GM19372 (cell line): ENCODE measurements around the gene MAGI1.
A peak's percentile ranks its signal among the peaks of the same experiment; 100 is the strongest.

Experiments used
- ATAC-seq: cut with Tn5 transposase; IDR thresholded peaks from one replicate; pipeline ENCODE4 v1.9.1; 2021; ENCODE audit warnings: mild to moderate bottlenecking, low read depth, moderate library complexity; ENCODE audit not compliant: unreplicated experiment

Gene MAGI1

DNA sequence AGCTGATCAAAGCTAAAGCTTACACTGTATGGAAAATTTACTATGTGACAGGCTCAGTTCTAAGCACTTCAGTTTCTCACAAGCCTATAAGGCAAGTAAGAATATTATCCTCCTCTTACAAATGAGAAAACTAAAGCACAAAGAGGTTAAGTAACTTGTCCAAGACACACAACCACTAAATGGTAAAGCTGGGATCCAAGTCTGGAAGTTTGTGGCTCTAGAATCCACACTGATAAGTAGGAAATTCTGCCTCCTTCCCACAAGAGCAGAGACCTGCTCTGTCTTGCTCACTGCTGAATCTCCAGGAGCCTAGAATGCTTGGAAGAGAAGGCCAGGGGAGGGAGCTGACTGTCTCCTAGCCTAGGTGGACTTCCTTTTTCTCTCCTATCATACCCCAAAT is 60.6 kb downstream of the MAGI1 start:
- no peak for ATAC-seq

DNA sequence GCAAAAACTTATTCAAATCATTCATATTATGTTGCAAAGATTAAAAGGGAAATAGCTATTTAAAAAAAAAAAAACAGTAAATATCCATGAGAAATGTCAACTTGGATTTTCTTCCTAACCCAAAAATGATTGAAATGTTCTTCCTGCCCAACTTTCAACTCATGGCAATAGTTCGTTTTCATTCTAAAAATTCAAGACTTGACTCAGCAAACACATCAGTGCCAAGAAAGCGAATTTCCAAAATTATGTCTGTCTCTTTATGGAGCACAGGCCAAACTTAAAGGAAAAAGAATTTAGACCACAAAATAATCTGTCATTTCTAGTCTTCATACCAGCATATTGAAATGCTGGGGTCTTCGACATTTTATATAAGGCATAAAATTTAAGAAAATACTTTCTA is 63.7 kb downstream of the MAGI1 start:
- no peak for ATAC-seq

DNA sequence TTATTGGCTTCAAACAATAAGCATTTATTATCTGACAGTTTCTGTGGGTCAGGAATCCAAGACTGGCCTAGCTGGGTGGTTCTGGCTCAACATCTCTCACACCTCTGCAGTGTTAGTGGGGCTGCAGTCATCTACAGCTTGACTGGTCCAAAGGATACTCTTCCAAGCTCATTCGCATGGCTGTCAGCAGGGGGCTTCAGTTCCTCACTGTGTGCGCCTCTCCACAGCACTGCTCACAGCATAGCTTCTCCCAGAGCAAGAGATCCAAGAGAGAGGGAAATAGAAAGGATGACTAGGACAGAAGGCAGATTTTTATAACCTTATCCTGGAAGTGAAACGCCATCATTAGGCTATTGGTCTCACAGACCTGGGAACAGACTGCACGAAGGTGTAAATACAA is 64.2 kb downstream of the MAGI1 start:
- ATAC-seq = no peak

DNA sequence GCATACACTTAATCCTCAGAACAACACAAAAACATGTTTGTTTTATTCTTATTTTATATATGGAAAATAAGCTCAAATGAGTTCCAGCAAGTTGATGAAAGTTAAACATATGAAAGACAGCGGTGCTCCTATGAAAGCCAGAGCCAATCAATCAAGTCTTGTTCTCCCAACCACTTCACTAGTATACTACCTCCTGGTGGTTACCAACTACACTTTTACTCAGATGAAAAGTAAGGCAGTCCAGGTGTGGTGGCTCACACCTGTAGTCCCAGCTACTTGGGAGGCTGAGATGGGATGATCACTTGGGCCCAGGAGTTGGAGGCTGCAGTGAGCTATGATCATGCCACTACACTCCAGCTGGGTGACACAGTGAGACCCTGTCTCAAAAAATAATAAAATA is 66.0 kb downstream of the MAGI1 start:
- no peak for ATAC-seq

DNA sequence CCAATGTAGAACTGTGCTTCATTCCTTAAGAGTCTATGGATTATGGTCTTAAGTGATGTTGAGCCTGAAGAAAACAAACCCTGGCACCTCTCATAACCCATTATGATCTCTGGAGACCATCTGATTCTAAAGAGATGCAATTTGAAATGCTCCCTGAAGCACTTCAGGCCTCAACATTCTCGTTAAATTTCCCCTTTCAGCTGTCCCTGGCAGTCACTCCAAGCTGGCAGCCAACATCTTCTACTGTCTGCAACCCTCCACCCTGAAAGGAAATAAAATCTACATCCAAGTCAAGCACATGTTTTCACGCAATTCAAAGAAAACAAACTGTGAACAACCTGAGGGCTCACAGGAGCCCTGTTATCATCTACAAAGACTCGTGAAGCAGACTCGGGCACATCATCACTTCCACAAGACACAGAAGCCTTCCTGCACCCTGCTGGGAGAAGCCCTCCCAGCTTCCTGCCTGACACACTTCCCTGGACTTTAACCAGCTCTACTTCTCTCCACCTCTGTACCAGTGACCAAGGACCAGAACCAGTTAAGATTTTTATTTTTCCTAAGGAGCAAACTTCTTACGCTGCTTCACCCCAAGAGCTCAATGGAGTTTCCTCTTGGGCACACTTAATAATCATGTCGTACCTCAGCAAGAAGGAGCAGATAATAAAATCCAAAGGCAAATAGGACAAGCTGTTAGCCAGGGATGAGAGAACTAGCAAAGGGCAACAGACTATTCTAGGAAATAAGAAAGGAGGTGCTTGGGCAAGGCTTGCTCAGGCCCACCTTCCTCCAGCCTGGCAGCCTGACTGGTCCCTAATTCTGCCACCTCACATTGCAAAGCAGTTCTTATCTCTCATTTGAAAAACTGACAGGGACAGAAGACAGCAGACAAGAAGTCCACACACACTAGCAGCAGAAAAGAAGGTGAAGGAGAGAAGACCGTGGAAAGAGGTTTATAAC is 67.1 kb downstream of the MAGI1 start:
- ATAC-seq = no peak

DNA sequence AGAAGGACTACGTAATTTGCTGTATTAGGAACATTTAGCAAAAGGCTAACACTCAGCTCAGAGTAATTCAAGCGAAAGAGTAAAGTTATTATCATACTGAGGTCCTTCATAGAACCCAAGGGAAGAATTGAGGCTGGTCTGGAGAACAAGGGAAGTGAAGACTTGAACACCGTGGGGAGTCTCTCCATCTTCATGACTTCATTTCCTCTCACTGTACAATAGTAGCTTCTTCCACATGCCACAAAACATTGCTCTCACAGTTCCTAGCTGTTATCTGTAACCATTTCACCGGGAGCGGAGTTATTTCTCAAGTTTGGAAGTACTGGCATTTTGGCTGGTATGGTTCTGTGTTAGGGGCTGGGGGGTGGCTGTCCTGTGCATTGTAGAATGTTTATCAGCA is 69.7 kb downstream of the MAGI1 start:
- ATAC-seq = no peak

DNA sequence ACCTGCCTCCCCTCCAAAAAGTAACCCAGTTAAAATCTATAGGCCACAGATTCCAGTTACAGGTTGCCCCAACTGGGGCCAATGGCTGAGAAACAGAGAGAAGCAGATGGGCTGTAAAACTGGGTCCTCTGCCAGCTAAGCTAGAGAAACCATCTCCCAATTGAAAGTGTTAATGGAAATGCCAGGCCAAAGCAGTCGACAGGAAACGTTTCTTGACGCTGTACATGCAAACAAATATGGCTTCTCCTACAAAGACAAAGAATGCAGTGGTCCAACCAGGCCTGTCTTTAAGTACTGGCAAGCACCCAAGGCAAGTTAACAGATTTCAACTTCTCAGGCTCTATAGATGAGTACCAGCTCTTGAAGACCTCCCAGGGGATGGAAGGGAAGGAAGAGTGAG is 71.3 kb downstream of the MAGI1 start:
- no peak for ATAC-seq

DNA sequence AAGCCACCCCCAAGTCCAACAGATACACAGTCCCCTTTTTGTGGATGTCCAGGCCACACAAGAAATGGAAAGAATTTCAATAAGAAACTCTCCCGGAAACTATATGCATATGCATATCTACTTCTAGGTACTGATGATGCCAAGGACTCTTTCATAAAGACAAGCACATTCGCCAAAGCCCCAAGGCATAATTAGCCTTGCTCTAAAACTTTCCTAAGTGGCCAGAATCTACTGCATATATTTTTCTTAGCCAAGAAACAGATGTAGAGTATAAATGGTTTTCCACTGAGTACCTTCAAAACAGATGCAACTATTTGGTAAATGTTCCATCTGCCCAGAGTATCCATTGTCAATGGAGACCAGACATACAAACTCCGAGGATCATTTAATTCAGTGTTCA is 73.9 kb downstream of the MAGI1 start:
- no peak for ATAC-seq

DNA sequence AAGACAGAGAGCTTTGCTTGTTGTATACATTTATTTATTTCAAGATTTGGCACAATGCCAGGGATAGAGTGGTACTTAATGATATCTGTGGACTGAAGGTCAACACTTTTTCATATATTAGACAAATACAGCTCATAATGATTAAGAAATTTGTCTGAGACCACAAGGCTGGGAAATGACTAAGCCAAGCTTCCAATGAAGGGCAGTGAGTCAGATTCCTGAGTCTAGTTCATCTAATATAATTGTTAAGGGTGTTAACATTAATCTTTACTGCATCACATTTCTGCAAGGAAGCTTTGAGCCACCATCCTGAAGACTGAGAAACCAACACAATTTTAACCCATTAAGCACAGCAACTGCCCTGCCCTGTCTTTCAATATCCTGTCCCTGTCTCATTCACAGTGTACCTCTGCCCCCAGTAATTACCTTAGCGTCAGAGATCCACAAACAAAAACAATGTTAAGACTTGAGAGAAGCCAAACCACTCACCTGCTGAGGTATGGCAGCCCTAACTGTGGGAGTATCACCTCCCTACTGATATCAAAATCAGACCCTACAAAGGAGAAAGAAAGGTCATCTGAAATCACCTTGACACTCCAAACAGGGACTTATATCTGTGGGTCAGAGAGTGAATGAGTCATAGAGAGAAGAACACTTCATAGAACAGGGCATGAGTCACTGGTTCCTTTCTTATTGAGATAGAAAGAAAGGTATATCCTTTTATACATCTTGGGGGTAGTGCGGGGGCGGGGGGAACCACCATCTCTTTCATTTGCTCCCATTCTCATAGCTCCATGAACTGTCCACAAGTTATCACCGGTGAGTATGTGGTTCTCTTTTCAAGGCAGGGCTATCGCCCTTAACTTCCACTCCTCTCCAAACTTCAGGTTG is 74.7 kb downstream of the MAGI1 start:
- ATAC-seq = peak; percentile 95

DNA sequence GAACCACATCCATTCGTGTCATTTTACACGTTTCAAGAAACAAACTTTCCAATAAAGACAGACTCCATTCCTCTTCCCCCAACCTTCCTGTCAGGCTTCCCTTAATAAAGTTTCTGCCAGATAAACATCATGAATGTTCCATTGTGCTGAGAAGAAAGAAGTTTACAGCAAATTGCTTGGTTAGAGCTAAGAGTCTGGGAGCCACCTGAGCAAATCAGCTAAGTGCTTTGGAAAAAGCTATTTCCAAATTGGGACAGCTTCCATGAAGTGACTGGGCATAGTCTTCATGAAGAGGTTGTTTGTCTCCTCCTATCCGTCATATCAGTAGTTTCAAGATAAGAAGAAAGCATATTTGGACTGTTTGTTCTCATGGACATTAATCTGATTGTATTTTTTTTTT is 77.0 kb downstream of the MAGI1 start:
- ATAC-seq = no peak

DNA sequence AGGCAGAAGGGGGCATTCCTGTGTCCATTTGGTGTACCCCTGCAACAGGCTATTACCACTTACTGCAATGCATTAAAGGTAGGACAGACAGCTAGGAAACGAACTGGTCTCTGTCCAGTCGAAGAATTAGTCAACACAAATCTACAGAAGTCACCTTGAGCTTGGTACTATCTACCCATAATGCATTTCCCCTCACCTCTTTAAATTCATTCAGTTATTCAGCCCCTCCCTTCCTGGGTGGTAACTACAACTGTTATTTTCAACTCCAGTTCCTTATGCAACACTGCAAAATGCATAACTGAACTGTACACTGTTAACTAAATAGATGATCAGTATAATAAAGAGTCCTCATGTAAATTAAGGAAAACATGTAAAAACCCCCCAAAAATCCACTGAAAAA is 77.6 kb downstream of the MAGI1 start:
- ATAC-seq = no peak

DNA sequence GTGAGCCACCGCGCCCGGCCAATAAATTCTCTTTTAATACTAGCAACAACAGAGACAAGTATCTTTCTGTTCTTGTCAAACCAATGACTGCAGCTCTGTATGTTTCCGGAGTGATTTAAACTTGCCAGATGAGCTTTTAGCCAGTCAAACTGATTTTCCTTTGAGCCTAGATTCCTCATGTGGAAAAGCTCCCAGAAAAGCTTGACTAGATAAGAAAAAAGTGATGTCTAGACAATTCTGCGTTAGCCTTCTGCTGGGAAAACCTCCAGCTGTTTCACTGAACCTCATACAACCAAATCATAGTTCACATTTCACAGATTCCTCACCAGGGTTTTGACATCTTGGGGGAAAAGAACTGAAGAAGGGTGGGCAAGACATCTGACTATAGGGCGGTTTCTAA is 78.6 kb downstream of the MAGI1 start:
- no peak for ATAC-seq

DNA sequence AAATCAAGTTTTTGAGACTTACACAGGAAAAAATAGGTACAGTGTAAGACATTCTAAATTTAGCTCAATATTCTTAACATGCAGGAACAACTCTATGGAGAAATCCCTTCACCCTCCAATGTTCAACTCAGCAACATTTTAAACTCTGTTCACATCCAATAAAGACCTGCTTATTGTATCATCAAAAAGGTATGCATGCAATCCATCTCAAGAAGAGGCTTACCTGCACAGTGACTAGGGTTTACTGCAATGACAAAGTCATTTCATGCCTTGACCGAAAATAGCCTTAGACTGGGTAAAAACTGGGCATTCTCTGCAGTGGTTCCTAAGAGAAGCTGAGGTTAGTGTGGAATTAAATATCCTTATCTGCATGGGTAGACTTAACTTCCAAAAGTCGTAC is 80.5 kb downstream of the MAGI1 start:
- no peak for ATAC-seq

DNA sequence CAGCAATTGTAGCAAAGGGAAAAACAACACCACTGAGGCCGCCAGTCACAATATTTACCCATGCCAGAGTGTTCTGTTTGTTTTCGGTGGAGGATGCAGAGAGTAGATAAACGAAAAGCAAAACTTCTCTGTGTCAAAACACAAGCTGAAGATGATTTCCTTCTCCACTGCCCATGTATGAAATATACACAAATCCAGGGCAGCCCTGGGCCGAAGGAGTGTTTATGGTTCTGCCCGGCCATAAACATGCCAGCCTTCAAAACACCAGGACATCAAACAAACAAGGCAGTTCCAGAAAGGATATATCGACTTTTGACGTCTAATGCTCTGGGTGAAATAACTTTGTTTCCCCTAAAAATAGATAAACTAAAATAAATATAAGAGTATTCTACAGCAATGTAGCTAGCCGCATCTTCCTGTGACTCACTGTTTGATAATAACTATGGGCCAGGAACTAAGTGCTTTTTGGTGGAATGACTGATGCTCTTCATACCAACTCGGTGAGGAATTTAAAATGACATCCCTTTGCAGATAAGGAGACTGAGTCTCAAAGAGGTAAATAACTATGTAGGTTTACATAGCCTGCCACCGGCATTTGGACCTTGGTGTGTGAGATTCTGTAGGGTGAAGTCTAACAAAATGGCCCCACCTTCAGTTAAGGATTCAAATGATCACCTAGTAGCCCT is 82.8 kb downstream of the MAGI1 start:
- ATAC-seq = no peak

DNA sequence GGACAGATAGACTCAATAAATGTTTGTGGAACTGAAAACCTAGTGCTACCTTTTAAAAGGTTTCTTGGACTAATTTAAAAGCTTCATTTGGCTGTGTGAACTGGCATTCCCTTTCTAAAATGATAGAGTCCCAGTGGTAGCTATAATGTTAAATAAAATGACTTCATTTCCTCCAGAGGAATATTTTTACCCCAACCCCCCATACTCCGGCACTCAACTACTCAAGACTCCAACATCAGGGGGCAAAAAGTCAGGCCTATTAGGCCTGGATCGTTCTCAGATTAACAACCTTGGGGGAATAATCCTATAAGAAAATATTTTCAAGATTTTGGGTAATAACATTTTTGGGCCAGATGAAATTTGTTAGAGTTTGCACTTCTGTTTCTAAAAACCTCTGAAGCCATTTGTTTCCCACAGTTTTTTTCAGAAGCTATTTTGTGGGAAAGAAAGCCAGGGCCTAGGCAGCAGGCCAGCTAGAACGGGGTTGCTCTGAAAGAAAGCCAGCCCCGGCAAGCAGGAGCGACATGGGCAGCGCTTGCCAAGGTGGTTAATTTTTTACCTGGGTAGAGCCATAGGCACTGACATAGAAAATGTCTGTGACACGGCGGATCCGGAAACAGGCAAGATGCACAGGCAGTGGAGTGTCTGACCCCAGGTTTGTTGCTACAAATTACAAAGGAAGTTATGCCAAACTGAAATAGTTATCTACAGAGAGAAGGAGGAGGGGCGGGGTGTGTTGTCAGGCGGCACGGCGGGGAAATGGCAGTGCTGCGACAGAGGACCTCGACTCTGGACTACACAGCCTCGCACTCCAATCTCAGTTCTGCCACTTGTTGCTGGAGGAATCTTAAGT is 84.6 kb downstream of the MAGI1 start:
- no peak for ATAC-seq

DNA sequence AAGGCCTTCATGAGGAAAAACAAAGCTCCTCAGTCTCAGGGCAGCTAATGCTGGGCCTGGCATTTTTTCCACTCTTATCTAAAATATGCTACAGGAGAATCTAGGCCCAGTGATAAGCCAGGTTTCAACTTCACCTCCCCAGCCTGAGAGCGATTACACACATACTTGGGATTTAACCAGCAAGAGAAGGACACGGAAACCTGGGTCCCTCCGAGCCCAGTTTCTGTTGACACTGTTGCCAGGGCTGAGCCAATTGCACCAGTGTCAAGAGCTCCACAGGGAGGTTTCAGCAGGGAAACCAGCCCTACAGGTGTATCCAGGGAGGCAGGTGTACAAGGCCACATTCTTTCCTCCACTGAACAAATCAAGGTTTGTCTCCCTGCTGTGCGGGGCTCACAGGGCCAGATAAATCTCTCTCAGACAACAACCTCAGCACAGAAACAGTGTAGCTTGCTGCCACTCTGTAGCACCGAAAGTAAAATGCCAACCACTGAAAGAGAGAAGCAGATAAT is 85.4 kb downstream of the MAGI1 start:
- ATAC-seq = no peak

DNA sequence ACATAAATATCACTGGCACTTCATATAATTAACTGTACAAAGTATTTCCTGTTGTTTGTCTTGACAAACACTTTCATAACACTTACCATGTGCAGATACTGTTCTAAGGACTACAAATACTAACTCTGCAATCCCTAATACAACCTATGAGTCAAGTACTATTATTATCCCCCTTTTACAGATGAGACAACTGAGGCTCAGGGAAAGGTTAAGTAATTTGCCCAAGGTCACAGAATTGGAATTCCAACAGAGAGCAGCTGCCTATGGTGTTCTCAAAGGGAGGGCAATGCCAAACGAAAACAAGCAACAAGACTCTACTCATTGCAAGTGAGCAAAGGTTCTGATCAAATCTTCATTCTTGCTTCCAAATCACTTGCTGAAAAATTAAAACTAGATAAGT is 85.9 kb downstream of the MAGI1 start:
- no peak for ATAC-seq

DNA sequence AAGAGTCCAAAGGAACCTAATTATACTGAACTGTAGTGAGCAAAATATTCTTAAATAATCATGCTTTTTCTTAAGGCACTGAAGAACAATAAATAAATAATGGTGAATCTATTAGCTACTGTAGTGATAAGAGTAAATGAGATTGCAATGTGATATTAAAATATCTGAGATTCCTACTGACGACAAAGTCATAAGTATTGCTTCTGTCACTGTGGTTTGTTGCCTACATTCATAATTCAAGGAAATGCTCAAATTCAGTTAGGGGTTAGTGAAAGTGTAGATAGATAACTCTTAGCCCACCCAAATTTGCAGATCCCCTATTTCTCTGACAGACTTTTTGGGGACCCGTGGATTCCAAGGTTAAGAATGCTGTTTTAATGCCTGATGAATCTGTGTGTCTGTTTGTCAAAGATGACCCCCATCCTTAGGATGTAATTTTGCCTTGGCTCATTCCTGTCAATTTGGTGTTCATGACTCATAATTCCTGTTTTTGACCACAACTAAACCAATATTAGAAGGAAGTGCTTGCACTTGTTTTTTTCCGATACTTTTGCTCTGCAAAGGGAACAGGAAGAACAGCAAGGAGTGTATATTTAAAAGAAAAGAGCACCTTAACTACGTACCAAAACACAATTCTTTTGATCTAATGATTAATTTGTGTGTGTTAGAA is 86.7 kb downstream of the MAGI1 start:
- ATAC-seq = no peak
